ENCODE results near the gene ADISSP.
"Not testable (repeated sequence)": the region's sequence is repeated elsewhere in the genome, so short reads cannot be mapped to it uniquely, and the experiment has no call there.

The ADISSP gene

DNA sequence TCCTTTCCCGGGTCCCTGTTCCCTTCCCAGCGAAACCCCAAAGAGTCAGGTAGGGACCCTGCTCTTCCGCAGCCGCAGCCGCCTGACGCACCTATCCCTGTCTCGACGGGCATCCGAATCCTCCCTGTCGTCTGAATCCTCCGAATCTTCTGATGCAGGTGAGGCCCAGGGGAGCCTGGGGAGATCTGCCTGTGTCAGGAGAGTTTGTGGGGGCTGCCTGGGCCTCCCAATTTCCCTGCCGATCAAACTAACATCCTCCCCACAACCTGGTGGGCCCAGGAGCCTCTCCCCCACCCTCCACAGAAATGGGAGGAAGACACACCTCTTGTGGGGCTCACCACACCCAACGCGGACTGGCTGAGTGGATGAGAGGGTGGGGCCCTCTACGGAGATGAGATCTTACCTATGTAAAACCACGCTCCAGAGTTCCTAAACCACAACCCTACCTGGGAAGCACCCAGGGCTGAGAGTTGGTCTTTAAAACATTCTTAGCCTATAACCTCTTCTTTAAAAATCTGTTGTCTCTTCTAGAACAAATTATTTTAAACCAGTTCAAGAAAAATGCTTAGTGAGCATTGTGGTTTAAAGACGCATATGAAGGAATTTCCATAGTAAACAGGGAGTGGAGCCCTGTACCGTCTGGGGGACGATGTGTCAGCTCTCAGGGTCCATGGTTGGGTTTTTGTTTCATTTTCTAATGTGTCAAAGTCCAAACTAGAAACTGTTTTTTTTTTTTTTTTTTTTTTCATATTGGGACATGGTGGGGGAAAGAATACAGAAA, 30.2 kb upstream of the ADISSP start:
- peak; percentile 82 for DNase-seq

GRCh38 chr20:3797226-3797545, 29.6 kb upstream of the ADISSP start:
- DNase-seq: no peak

- no peak for DNase-seq
Measured at GRCh38 chr20:3796477-3797225, 29.1 kb upstream of the ADISSP start.

- peak; percentile 96 for DNase-seq
Measured at GRCh38 chr20:3795511-3796468, 28.2 kb upstream of the ADISSP start, which contains the start of gene CDC25B. Gene CDC25B (plus strand): TSS chr20:3796310. CDS start chr20:3796532, 222 bp downstream.

- no peak for DNase-seq
Measured at GRCh38 chr20:3794701-3795420, 27.3 kb upstream of the ADISSP start.

- DNase-seq: not testable (repeated sequence)
Measured at GRCh38 chr20:3794168-3794567, 26.6 kb upstream of the ADISSP start.

DNA sequence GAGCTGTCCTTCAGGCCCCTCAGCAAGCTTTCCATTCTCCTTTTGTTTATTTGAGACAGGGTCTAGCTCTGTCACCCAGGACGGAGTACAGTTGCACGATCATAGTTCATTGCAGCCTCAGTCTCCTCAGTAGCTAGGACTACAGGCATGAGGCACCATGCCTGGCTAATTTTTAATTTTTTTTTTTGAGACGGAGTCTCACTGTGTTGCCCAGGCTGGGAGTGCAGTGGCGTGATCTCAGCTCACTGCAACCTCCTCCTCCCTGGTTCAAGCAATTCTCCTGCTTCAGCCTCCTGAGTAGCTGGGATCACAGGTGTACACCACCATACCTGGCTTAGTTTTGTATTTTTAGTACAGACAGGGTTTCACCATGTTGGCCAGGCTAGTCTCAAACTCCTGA, 21.6 kb upstream of the ADISSP start:
- not testable (repeated sequence) for DNase-seq

GRCh38 chr20:3788685-3789155, 21.2 kb upstream of the ADISSP start:
- no peak for DNase-seq

- no peak for DNase-seq
Measured at GRCh38 chr20:3787324-3788014, 19.9 kb upstream of the ADISSP start.

DNA sequence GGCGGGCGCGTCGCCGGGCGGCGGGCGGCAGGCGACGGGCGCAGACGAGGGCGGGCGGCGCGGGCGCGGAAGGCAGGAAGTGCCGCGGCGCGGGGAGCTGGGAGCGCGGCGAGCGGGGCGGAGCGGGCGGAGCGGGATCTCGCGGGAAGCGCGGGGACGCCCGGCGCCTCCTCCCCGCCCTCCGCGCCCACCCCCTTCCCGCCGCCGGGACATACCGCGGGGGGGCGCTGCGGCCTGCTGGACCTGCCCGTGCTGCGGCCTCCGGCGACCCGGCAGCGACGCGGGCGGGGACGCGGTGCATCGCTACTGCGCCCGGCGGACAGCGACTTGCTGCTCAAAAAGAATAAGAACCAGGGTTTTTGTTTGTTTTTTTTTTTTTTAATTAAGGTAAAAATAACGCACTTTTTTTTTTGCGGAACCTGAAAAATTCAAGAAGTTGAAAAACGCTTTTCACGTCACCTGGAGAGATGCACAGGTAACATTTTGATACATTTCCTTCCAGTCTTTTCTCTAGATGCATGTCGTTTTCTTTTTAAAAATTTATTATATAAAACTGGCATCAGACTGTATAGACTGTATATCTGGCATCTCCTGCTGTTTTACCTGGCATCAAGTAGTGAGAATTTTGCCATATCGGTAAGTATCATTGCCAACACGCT, 19.2 kb upstream of the ADISSP start, which contains the start of gene CENPB:
Gene CENPB (minus strand): TSS at position 76 of the 659 bp plus-strand sequence. CDS start 257 bp downstream, outside the sequence.
- peak; percentile 97 for DNase-seq

- DNase-seq: peak; percentile 77
Measured at GRCh38 chr20:3786126-3786484, 18.6 kb upstream of the ADISSP start.

DNA sequence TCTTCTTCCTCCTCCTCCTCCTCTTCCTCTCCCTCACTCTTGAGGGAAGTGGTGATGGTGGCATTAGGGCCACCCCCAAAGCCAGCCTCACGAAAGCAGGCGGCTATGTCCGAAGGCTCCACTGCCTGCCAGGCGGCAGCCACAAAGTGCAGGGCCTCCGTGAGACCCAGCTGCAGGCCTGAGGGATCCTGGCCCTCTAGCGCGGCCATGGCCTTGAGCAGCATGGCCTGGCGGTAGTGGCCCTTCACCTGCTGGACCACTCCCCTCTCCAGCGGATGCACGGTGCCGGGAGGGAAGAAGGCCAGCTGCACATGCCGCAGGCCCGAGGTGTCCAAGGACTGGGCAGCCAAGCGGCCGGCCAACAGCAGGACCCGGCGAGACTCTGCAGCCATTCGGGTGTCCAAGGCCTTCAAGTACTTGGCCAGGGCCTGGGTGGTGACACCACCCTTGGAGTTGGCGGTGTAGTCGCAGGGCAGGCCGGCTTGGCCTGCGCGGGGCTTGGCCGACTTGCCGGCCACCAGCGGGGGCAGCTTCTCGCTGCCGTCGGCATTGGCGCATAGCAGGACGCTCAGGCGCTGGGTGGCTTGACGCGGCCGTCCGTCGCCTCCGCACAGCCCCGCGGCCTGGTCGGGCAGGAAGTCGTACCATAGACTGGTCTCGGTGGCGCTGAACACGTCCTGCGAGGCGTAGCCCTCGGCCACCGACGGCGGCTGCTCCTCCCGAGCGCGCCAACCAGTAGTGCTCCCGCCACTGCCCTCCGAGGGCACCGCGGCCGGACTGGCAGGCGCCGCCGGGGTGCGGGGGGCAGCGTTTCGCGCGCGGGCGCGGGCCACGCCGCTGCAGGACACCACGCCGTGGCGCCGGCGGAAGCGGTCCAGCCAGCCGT, 17.9 kb upstream of the ADISSP start:
- DNase-seq: no peak

- no peak for DNase-seq
Measured at GRCh38 chr20:3784863-3785239, 17.3 kb upstream of the ADISSP start.

- no peak for DNase-seq
Measured at GRCh38 chr20:3784216-3784853, 16.8 kb upstream of the ADISSP start.

DNA sequence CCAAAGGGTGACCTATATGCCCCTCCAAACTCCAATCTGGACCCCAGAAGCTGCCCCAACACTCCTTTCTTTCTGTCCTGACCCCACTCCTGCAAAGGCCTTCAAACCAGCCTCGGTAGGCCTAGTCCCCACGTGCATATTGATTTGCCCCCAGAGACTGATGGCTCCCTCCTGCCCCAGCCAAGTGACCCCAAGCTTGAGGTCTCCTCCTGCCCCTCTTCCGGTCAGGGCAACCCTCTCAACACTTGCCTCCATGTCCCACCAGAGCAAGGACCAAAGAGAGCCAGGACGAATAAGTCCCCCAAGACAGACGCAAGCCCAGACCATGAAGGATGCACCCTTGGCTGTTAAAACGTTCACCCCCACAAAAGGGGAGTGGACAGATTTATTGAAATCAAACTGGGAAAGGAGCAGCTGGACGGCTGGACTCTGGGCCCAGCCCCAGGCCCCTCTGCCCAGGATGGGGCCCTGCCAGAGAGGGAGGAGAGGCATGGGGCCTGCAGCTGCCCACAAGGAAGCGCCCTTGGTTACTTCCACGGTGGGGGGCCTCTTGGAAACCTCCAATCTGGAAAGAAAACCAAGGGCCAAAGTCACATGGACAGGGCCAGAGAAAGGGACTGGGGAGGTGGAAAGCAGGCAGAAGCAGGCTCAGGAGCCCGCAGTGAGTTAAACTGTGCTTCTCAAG, 16.1 kb upstream of the ADISSP start:
- no peak for DNase-seq

GRCh38 chr20:3783068-3783489, 15.5 kb upstream of the ADISSP start:
- DNase-seq: no peak

DNA sequence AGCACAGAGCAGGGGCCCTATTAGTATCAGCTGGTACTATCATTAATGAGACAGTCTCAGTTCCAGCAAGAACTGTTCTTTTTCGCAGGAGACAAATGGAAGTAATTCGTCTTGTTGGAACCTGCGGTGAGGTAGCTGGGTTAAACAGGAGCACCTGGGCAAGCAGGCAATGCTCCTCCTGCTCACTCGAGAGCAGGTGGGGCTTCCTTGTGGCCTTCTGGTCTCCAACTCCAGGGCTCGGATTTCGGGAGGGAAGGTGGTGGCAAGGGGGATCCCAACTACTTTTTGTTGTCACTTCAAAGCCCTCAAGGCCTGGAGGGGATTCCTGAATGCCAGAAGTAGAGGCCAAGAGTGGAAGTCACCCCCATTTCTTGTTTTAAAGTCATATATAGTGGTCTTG, 15.0 kb upstream of the ADISSP start:
- no peak for DNase-seq

- DNase-seq: peak; percentile 73
Measured at GRCh38 chr20:3781153-3781910, 13.8 kb upstream of the ADISSP start, which contains the start of gene SPEF1. Gene SPEF1 (minus strand): TSS chr20:3781448. CDS start chr20:3781287, 161 bp downstream.
